H1 (cell line): ENCODE data around the gene DCX. TPM values are rescaled to one million over a fixed set of nuclear protein-coding genes. Genes with fewer than 3 reads are reported as not detected.

Experiments used
- CTCF ChIA-PET: fragments of 300-600 bp; sonication (Branson Sonifier 250); formaldehyde crosslinking; loops from one replicate; lab custom pipeline; 2021; ENCODE audit not compliant: partially characterized antibody; lab: Charles Lee
- POLR2A ChIA-PET: fragments of 300-600 bp; sonication (Branson Sonifier 250); formaldehyde crosslinking; loops from one replicate; lab custom pipeline; 2021; ENCODE audit warnings: inconsistent platforms; ENCODE audit not compliant: partially characterized antibody; lab: Charles Lee
- DNase-seq, 2 experiments: peaks; one replicate each; pipeline versions ENCODE4 v3.0.0 to v3.0.0-alpha.2; 2010 to 2022; ENCODE audit warnings: low spot score in 2 of 2, low read depth in 1 of 2, mixed read lengths in 1 of 2
- FAIRE-seq: peaks from 2 replicates; lab custom pipeline; 2011; peaks lifted over from hg19 to GRCh38; lab: Jason Lieb, UNC
- H2AFZ ChIP-seq: 2 replicates; pipeline ENCODE4 v1.8.1; 2012; ENCODE audit warnings: low read length, inconsistent platforms
- H2AK5ac ChIP-seq: 2 replicates; pipeline ENCODE4 v1.6.1; 2013; ENCODE audit warnings: low read depth, low read length
- H2BK120ac ChIP-seq: replicated peaks from 2 replicates; pipeline ENCODE3; 2013; ENCODE audit warnings: low read depth, low read length, inconsistent platforms
- H2BK12ac ChIP-seq: 2 replicates; pipeline ENCODE4 v1.6.1; 2013; ENCODE audit warnings: low read depth, low read length
- H2BK15ac ChIP-seq: 2 replicates; pipeline ENCODE4 v1.6.1; 2013; ENCODE audit warnings: low read length
- H2BK20ac ChIP-seq: 2 replicates; pipeline ENCODE4 v1.6.1; 2013; ENCODE audit warnings: low read length
- H2BK5ac ChIP-seq: 2 replicates; pipeline ENCODE4 v1.6.1; 2013; ENCODE audit warnings: low read depth, low read length
- H3K14ac ChIP-seq: 2 replicates; pipeline ENCODE4 v1.6.1; 2013; ENCODE audit warnings: inconsistent platforms; ENCODE audit not compliant: insufficient read length
- H3K18ac ChIP-seq: 2 replicates; pipeline ENCODE4 v1.6.1; 2013; ENCODE audit warnings: low read length; ENCODE audit errors: extremely low read depth
- H3K23ac ChIP-seq: 2 replicates; pipeline ENCODE4 v1.6.1; 2013; ENCODE audit warnings: inconsistent platforms; ENCODE audit not compliant: insufficient read length
- H3K23me2 ChIP-seq: 2 replicates; pipeline ENCODE4 v1.6.1; 2013; ENCODE audit warnings: low read depth, low read length
- H3K27ac ChIP-seq: 2 replicates; pipeline ENCODE4 v1.6.1; 2011; ENCODE audit warnings: low read depth, low read length, inconsistent platforms
- H3K27me3 ChIP-seq, 4 experiments: replicated peaks in 1 of 4; 1 replicate in 1 of 4; 2 replicates in 3 of 4; pipeline versions ENCODE4 v1.6.1 to v1.8.1; 2011 to 2013; ENCODE audit warnings: low read length in 3 of 4, mild to moderate bottlenecking in 3 of 4, inconsistent platforms in 2 of 4, mixed read lengths in 2 of 4, moderate library complexity in 1 of 4; ENCODE audit not compliant: control insufficient read depth in 3 of 4, insufficient read depth in 3 of 4; ENCODE audit errors: extremely low read depth in 1 of 4
- H3K36me3 ChIP-seq, 4 experiments: 2 replicates each; pipeline versions ENCODE4 v1.6.1 to v1.8.1; 2011 to 2013; ENCODE audit warnings: mild to moderate bottlenecking in 4 of 4, low read length in 3 of 4, moderate library complexity in 2 of 4, control low read depth in 1 of 4, inconsistent platforms in 1 of 4; ENCODE audit not compliant: insufficient read depth in 4 of 4, control insufficient read depth in 2 of 4
- H3K4ac ChIP-seq: replicated peaks from 2 replicates; pipeline ENCODE3; 2013; ENCODE audit warnings: low read length, low read depth, mixed read lengths, inconsistent platforms; ENCODE audit not compliant: insufficient read length
- H3K4me1 ChIP-seq, 4 experiments: replicated peaks in 1 of 4; 1 replicate in 1 of 4; 2 replicates in 3 of 4; pipeline versions ENCODE4 v1.6.1 to v1.8.1; 2011 to 2013; ENCODE audit warnings: low read length in 3 of 4, inconsistent platforms in 2 of 4, mixed read lengths in 1 of 4; ENCODE audit not compliant: insufficient read depth in 4 of 4, control insufficient read depth in 3 of 4
- H3K4me2 ChIP-seq, 2 experiments: 2 replicates each; pipeline versions ENCODE4 v1.6.1 to v1.8.1; 2011 to 2013; ENCODE audit warnings: low read depth in 2 of 2, low read length in 2 of 2, control low read depth in 1 of 2, inconsistent platforms in 1 of 2, mild to moderate bottlenecking in 1 of 2; ENCODE audit not compliant: insufficient read depth in 1 of 2
- H3K4me3 ChIP-seq, 4 experiments: fragments of 200-600, 300-600 bp in 1 of 4; sonication (generic), shearing (Covaris generic), sonication (Bioruptor Twin) in 1 of 4; 2 replicates each; pipeline versions ENCODE4 v1.5.1 to v1.8.1; 2011 to 2016; ENCODE audit warnings: low read length in 4 of 4, low read depth in 3 of 4, control low read depth in 2 of 4, inconsistent platforms in 2 of 4, mild to moderate bottlenecking in 2 of 4, mixed read lengths in 1 of 4, moderate library complexity in 1 of 4; ENCODE audit not compliant: insufficient read depth in 2 of 4; ENCODE audit errors: extremely low read depth in 1 of 4
- H3K56ac ChIP-seq: replicated peaks from 2 replicates; pipeline ENCODE3; 2013; ENCODE audit warnings: low read depth, mild to moderate bottlenecking, mixed read lengths, low read length, inconsistent platforms; ENCODE audit not compliant: insufficient read length
- H3K79me1 ChIP-seq: 2 replicates; pipeline ENCODE4 v1.6.1; 2013; ENCODE audit warnings: low read depth, low read length, control low read depth
- H3K79me2 ChIP-seq, 2 experiments: 2 replicates each; pipeline versions ENCODE4 v1.6.1 to v1.8.1; 2012 to 2013; ENCODE audit warnings: low read length in 2 of 2, mild to moderate bottlenecking in 2 of 2, inconsistent platforms in 1 of 2; ENCODE audit not compliant: insufficient read depth in 2 of 2, control insufficient read depth in 1 of 2
- H3K9ac ChIP-seq, 4 experiments: replicated peaks in 1 of 4; 1 replicate in 1 of 4; 2 replicates in 3 of 4; pipeline versions ENCODE4 v1.6.1 to v1.8.1; 2011 to 2013; ENCODE audit warnings: low read depth in 3 of 4, low read length in 3 of 4, control low read depth in 2 of 4, mild to moderate bottlenecking in 2 of 4, moderate library complexity in 2 of 4, inconsistent platforms in 1 of 4; ENCODE audit errors: extremely low read depth in 1 of 4
- H3K9me3 ChIP-seq, 2 experiments: 2 replicates each; pipeline versions ENCODE4 v1.6.1 to v1.8.1; 2012 to 2013; ENCODE audit warnings: mild to moderate bottlenecking in 2 of 2, moderate library complexity in 2 of 2, control low read depth in 1 of 2, inconsistent platforms in 1 of 2, low read depth in 1 of 2, low read length in 1 of 2, mixed read lengths in 1 of 2; ENCODE audit not compliant: insufficient read depth in 2 of 2
- H4K20me1 ChIP-seq, 2 experiments: replicated peaks in 1 of 2; 2 replicates each; pipeline versions ENCODE3 to v1.8.1; 2011 to 2013; ENCODE audit warnings: inconsistent platforms in 2 of 2, low read length in 2 of 2, mild to moderate bottlenecking in 1 of 2; ENCODE audit not compliant: insufficient read depth in 2 of 2, control insufficient read depth in 1 of 2
- H4K5ac ChIP-seq: 2 replicates; pipeline ENCODE4 v1.6.1; 2013; ENCODE audit warnings: low read length, low read depth, mixed read lengths, inconsistent platforms; ENCODE audit not compliant: insufficient read length
- H4K8ac ChIP-seq: 2 replicates; pipeline ENCODE4 v1.8.0; 2013; ENCODE audit warnings: mild to moderate bottlenecking, moderate library complexity, low read length, inconsistent platforms; ENCODE audit not compliant: insufficient read depth; ENCODE audit errors: extremely low read depth
- H4K91ac ChIP-seq: replicated peaks from 2 replicates; pipeline ENCODE3; 2013; ENCODE audit warnings: low read length, mixed read lengths, inconsistent platforms; ENCODE audit not compliant: insufficient read length
- CEBPB ChIP-seq: IDR thresholded peaks from 2 replicates; pipeline ENCODE4 v1.6.1; 2012; ENCODE audit warnings: low read depth, low read length
- KDM1A ChIP-seq: fragments of 200-600, 300-600 bp; sonication (generic); IDR thresholded peaks from 2 replicates; pipeline ENCODE4 v1.7.1; 2016; ENCODE audit warnings: mild to moderate bottlenecking, low read length, borderline replicate concordance
- PHF8 ChIP-seq: fragments of 200-600 bp; sonication (generic); conservative IDR thresholded peaks from 2 replicates; pipeline ENCODE4 v1.7.1; 2012; ENCODE audit warnings: low read depth, mild to moderate bottlenecking, inconsistent platforms, low read length, moderate library complexity
- POLR2AphosphoS5 ChIP-seq: IDR thresholded peaks from 2 replicates; pipeline ENCODE4 v1.6.1; 2011; ENCODE audit warnings: low read depth, low read length
- TAF1 ChIP-seq: IDR thresholded peaks from 2 replicates; pipeline ENCODE4 v1.6.1; 2011; ENCODE audit warnings: mild to moderate bottlenecking, low read depth, low read length
- TBP ChIP-seq: IDR thresholded peaks from 2 replicates; pipeline ENCODE4 v1.6.1; 2011; ENCODE audit warnings: low read depth, low read length, improper control_type of control experiment
- USF2 ChIP-seq: IDR thresholded peaks from 2 replicates; pipeline ENCODE4 v1.6.1; 2011; ENCODE audit warnings: low read length, improper control_type of control experiment
- ZNF274 ChIP-seq: IDR thresholded peaks from 2 replicates; pipeline ENCODE4 v1.7.0; 2012; ENCODE audit warnings: low read length, borderline replicate concordance; ENCODE audit errors: extremely low read depth
- WGBS, 2 experiments: shearing (Covaris generic) in 1 of 2; methylation state at CpG; one replicate each; pipeline versions ENCODE4 v1.1.6 to v1.1.7; 2013 to 2015; ENCODE audit warnings: low lambda C conversion rate in 2 of 2, mixed read lengths in 2 of 2, inconsistent platforms in 1 of 2, low coverage in 1 of 2, missing lambda C conversion rate in 1 of 2; ENCODE audit not compliant: insufficient replicate concordance in 2 of 2, insufficient coverage in 1 of 2, insufficient read length in 1 of 2; ENCODE audit errors: extremely low coverage in 1 of 2, missing lambda C conversion rate in 1 of 2; 5-methylcytosine and 5-hydroxymethylcytosine counted together
- polyA plus RNA-seq, 7 experiments: library from polyadenylated mRNA; depleted of rRNA in 3 of 7; stranded (reverse) in 5 of 7; unstranded in 2 of 7; fragments of >200 nt in 5 of 7; fragments of 200-250 nt in 2 of 7; gene quantifications; 1 replicate in 5 of 7; 2 replicates in 1 of 7; 4 replicates in 1 of 7; pipeline versions ENCODE4 v1.2.1 to v1.2.3, GENCODE V29; 2011 to 2013; ENCODE audit warnings: missing spikeins in 2 of 7, mixed read lengths in 2 of 7
- total RNA-seq: library from RNA; stranded (reverse); fragmentation: NEBNext Ultra II Directional; extraction: Animal tissue kit (Norgen Biotek cat#: 25700); gene quantifications from 2 replicates; pipeline ENCODE4 v1.2.1, GENCODE V29; 2021
- TF ChIP-seq, protein P1 (sequence below): IDR thresholded peaks from 2 replicates; pipeline ENCODE4 v1.6.1; 2012; ENCODE audit warnings: low read length, inconsistent platforms

The DCX gene
- total and polyA plus RNA-seq, 2 of the 8 experiments (the other 6 are each of a cell fraction or from before 2014, with no cell fraction given), result 1.3 to 3.3 TPM

DNA sequence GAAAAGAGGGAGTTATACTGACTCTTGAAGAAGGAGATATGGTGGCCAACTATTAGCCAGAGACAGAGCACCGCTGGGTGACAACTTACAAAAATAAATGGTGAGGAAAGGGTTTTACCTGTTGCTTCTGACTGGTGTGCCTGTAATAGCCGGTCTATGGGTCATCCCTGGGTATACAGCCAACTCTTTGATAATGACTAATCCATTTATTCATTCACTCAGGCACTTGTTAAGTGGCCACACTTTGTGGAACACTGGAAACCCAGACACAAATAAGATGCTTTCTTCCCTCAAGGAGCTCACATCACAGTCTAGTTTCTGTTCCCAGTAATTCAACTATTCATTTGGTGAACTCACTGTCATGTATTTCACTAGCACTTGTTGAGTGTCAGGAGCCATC lies 128.5 kb downstream of the DCX start:
- H3K4me1 ChIP-seq, result no peaks in the 10 kb centered on the region
- DNase-seq (no peak), FAIRE-seq (no peak)
- H3K79me2 ChIP-seq, result no peaks in the 10 kb centered on the region
- no peaks in the 10 kb centered on the region for H3K36me3 ChIP-seq
- WGBS, 2 experiments, result 100% methylated on average over 2 of the region's 2 CpGs; no CpG with 5 or more reads in 1 of the 2 experiments
- H4K91ac ChIP-seq, result no peak overlapping the region
- no peak overlapping the region for H3K23ac ChIP-seq
- H3K18ac ChIP-seq, result no peak overlapping the region
- H3K14ac ChIP-seq, result no peak overlapping the region
- no peak overlapping the region for H3K27ac ChIP-seq
- H4K8ac ChIP-seq, result no peak overlapping the region
- H3K9me3 ChIP-seq, result no peaks in the 10 kb centered on the region
- H3K4ac ChIP-seq, result no peak overlapping the region
- H2AFZ ChIP-seq, result no peak overlapping the region
- no peak overlapping the region for H3K4me2 ChIP-seq
- no peak overlapping the region for H2BK12ac ChIP-seq
- H3K23me2 ChIP-seq, result no peaks in the 10 kb centered on the region
- no peak overlapping the region for H2BK5ac ChIP-seq
- H3K9ac ChIP-seq, result no peak overlapping the region
- H3K27me3 ChIP-seq, result no peaks in the 10 kb centered on the region
- H2AK5ac ChIP-seq, result no peak overlapping the region
- H4K5ac ChIP-seq, result no peak overlapping the region
- TF ChIP-seq, protein P1, sequence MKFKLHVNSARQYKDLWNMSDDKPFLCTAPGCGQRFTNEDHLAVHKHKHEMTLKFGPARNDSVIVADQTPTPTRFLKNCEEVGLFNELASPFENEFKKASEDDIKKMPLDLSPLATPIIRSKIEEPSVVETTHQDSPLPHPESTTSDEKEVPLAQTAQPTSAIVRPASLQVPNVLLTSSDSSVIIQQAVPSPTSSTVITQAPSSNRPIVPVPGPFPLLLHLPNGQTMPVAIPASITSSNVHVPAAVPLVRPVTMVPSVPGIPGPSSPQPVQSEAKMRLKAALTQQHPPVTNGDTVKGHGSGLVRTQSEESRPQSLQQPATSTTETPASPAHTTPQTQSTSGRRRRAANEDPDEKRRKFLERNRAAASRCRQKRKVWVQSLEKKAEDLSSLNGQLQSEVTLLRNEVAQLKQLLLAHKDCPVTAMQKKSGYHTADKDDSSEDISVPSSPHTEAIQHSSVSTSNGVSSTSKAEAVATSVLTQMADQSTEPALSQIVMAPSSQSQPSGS, result no peak
- TF ChIP-seq TBP, result no peak
- no peak for TF ChIP-seq ZNF274
- no peak for TF ChIP-seq TAF1
- no peak for TF ChIP-seq POLR2AphosphoS5
- TF ChIP-seq USF2, result no peak
- TF ChIP-seq KDM1A, result no peak
- TF ChIP-seq CEBPB, result no peak
- no peak for TF ChIP-seq PHF8
- no peaks in the 10 kb centered on the region for H3K79me1 ChIP-seq
- ChIA-PET POLR2A (no interaction called here), CTCF (interaction anchor here (2.1 kb wide), 1 partner anchor 8 kb away, joined by 6 read pairs; no protein-coding TSS in a partner anchor)
- H4K20me1 ChIP-seq, result no peaks in the 10 kb centered on the region
- no peak overlapping the region for H2BK120ac ChIP-seq
- H3K4me3 ChIP-seq, result no peak overlapping the region
- H3K56ac ChIP-seq, result no peak overlapping the region
- H2BK15ac ChIP-seq, result no peak overlapping the region
- H2BK20ac ChIP-seq, result no peak overlapping the region
